SK-N-SH (cell line): ENCODE measurements around the gene AFMID. TPM values are rescaled to one million over a fixed set of nuclear protein-coding genes. Genes with fewer than 3 reads are reported as not detected.

Source experiments
- CTCF ChIA-PET: fragments of 300-600, 350-600 bp; formaldehyde crosslinking; extraction: SDS; loops from one replicate; lab custom pipeline; 2021; lab: Yijun Ruan, JAX
- POLR2A ChIA-PET: fragments of 350-600 bp; sonication (Branson Sonifier 250); formaldehyde crosslinking; extraction: SDS; loops from one replicate; lab custom pipeline; 2020; ENCODE audit warnings: antibody characterized with exemption, inconsistent platforms; lab: Yijun Ruan, JAX
- DNase-seq: peaks from one replicate; pipeline ENCODE4 v3.0.0; 2012
- H2AFZ ChIP-seq: fragments of 200-600 bp; sonication (generic); 2 replicates; pipeline ENCODE4 v1.8.1; 2016; ENCODE audit warnings: antibody characterized with exemption, mild to moderate bottlenecking, low read depth
- H3F3A ChIP-seq: fragments of 200-600 bp; sonication (generic); replicated peaks from 2 replicates; pipeline ENCODE3; 2016; ENCODE audit warnings: antibody characterized with exemption, mild to moderate bottlenecking; ENCODE audit not compliant: insufficient read depth
- H3K27ac ChIP-seq, 2 experiments: fragments of 200-500 bp in 1 of 2; fragments of 200-600 bp in 1 of 2; sonication (Bioruptor generic) in 1 of 2; sonication (generic), shearing (Covaris generic) in 1 of 2; 2 replicates each; pipeline versions ENCODE4 v1.5.1 to v1.6.1; 2014 to 2016; ENCODE audit warnings: low read depth in 2 of 2, inconsistent platforms in 1 of 2, low read length in 1 of 2, mild to moderate bottlenecking in 1 of 2, mixed read lengths in 1 of 2
- H3K27me3 ChIP-seq: fragments of 200-600 bp; sonication (generic), shearing (Covaris generic); 2 replicates; pipeline ENCODE4 v1.6.1; 2016; ENCODE audit warnings: mixed run types; ENCODE audit not compliant: insufficient read depth
- H3K36me3 ChIP-seq, 2 experiments: fragments of 200-500 bp in 1 of 2; fragments of 200-600 bp in 1 of 2; sonication (Bioruptor generic) in 1 of 2; sonication (generic) in 1 of 2; replicated peaks in 1 of 2; 2 replicates each; pipeline versions ENCODE3 to v1.5.1; 2014 to 2016; ENCODE audit warnings: low read length in 1 of 2, mild to moderate bottlenecking in 1 of 2; ENCODE audit not compliant: insufficient read depth in 2 of 2, control insufficient read depth in 1 of 2
- H3K4me1 ChIP-seq, 2 experiments: fragments of 200-500 bp in 1 of 2; fragments of 200-600 bp in 1 of 2; sonication (Bioruptor generic) in 1 of 2; sonication (generic), shearing (Covaris generic) in 1 of 2; 2 replicates each; pipeline versions ENCODE4 v1.5.1 to v1.6.1; 2014 to 2016; ENCODE audit warnings: low read depth in 1 of 2, low read length in 1 of 2, mixed run types in 1 of 2; ENCODE audit not compliant: insufficient read depth in 2 of 2, control insufficient read depth in 1 of 2
- H3K4me2 ChIP-seq: fragments of 200-600 bp; sonication (generic), shearing (Covaris generic); 2 replicates; pipeline ENCODE4 v1.6.1; 2017; ENCODE audit warnings: mixed run types
- H3K4me3 ChIP-seq, 2 experiments: fragments of 200-500 bp in 1 of 2; fragments of 200-600 bp in 1 of 2; sonication (Bioruptor generic) in 1 of 2; sonication (generic), shearing (Covaris generic) in 1 of 2; 2 replicates each; pipeline versions ENCODE4 v1.5.1 to v1.8.1; 2014 to 2016; ENCODE audit warnings: low read depth in 2 of 2, inconsistent platforms in 1 of 2, low read length in 1 of 2, mild to moderate bottlenecking in 1 of 2, mixed read lengths in 1 of 2, moderate library complexity in 1 of 2
- H3K79me2 ChIP-seq: fragments of 200-600 bp; sonication (generic); 2 replicates; pipeline ENCODE4 v1.8.1; 2017; ENCODE audit warnings: mild to moderate bottlenecking; ENCODE audit not compliant: insufficient read depth
- H3K9ac ChIP-seq: fragments of 200-600 bp; sonication (generic); 2 replicates; pipeline ENCODE4 v1.6.1; 2017; ENCODE audit warnings: mixed run types
- H3K9me2 ChIP-seq: fragments of 200-600 bp; sonication (generic); 2 replicates; pipeline ENCODE4 v1.6.1; 2017; ENCODE audit warnings: mixed run types
- H3K9me3 ChIP-seq: fragments of 200-600 bp; sonication (generic); 2 replicates; pipeline ENCODE4 v1.6.1; 2017; ENCODE audit warnings: mixed run types, mild to moderate bottlenecking, moderate library complexity
- H4K20me1 ChIP-seq: fragments of 200-600 bp; sonication (generic); 2 replicates; pipeline ENCODE4 v1.6.1; 2017; ENCODE audit warnings: mild to moderate bottlenecking, mixed run types; ENCODE audit not compliant: insufficient read depth
- EZH2phosphoT487 ChIP-seq: fragments of 200-600 bp; sonication (generic); IDR thresholded peaks from 2 replicates; pipeline ENCODE4 v1.6.1; 2017; ENCODE audit warnings: low read depth, mixed run types, mild to moderate bottlenecking, antibody characterized with exemption, moderate library complexity, borderline replicate concordance
- FOSL2 ChIP-seq: IDR thresholded peaks from 2 replicates; pipeline ENCODE4 v1.4.0; 2012; ENCODE audit warnings: low read depth, mild to moderate bottlenecking, moderate library complexity, borderline replicate concordance
- FOXM1 ChIP-seq: IDR thresholded peaks from 2 replicates; pipeline ENCODE4 v1.4.0; 2012; ENCODE audit warnings: low read depth, mild to moderate bottlenecking
- GABPA ChIP-seq: IDR thresholded peaks from 2 replicates; pipeline ENCODE4 v1.4.0; 2012; ENCODE audit warnings: low read depth, mild to moderate bottlenecking
- MAX ChIP-seq: IDR thresholded peaks from 2 replicates; pipeline ENCODE4 v1.4.0; 2012; ENCODE audit warnings: low read depth
- MXI1 ChIP-seq: IDR thresholded peaks from 2 replicates; pipeline ENCODE4 v1.6.1; 2012; ENCODE audit warnings: mild to moderate bottlenecking, low read depth, low read length, improper control_type of control experiment
- NFIC ChIP-seq: IDR thresholded peaks from 2 replicates; pipeline ENCODE4 v1.4.0; 2012; ENCODE audit warnings: borderline replicate concordance
- NRF1 ChIP-seq: IDR thresholded peaks from 2 replicates; pipeline ENCODE4 v1.6.1; 2012; ENCODE audit warnings: low read depth, mild to moderate bottlenecking, low read length
- REST ChIP-seq: IDR thresholded peaks from 2 replicates; pipeline ENCODE4 v1.6.1; 2012; ENCODE audit warnings: mild to moderate bottlenecking, low read depth, low read length, moderate library complexity
- TAF1 ChIP-seq: IDR thresholded peaks from 2 replicates; pipeline ENCODE4 v1.6.1; 2012; ENCODE audit warnings: low read depth, mild to moderate bottlenecking, low read length, moderate library complexity, borderline replicate concordance
- TEAD4 ChIP-seq: IDR thresholded peaks from 2 replicates; pipeline ENCODE4 v1.4.0; 2012; ENCODE audit warnings: mild to moderate bottlenecking, borderline replicate concordance; ENCODE audit not compliant: insufficient read depth
- YY1 ChIP-seq: IDR thresholded peaks from 2 replicates; pipeline ENCODE4 v1.4.0; 2012; ENCODE audit warnings: low read depth, mild to moderate bottlenecking
- ZBTB33 ChIP-seq: IDR thresholded peaks from 2 replicates; pipeline ENCODE4 v1.4.0; 2012; ENCODE audit warnings: low read depth, borderline replicate concordance
- WGBS: methylation state at CpG from one replicate; pipeline ENCODE4 v1.1.6; 2017; ENCODE audit warnings: low lambda C conversion rate; 5-methylcytosine and 5-hydroxymethylcytosine counted together
- polyA plus RNA-seq, 3 experiments: library from polyadenylated mRNA; depleted of rRNA; stranded (reverse); fragments of >200 nt; gene quantifications; 2 replicates each; pipeline ENCODE4 v1.2.3, GENCODE V29; 2012
- TF ChIP-seq, protein P1 (sequence below): fragments of 200-600 bp; sonication (generic); IDR thresholded peaks from 2 replicates; pipeline ENCODE4 v1.6.1; 2017; ENCODE audit warnings: antibody characterized with exemption, mild to moderate bottlenecking, moderate library complexity
- TF ChIP-seq, protein P2 (sequence below): fragments of 150-350 bp; IDR thresholded peaks from 2 replicates; pipeline ENCODE4 v1.6.1; 2016; ENCODE audit warnings: mild to moderate bottlenecking, low read depth, low read length
- TF ChIP-seq, protein P3 (sequence below): IDR thresholded peaks from 2 replicates; pipeline ENCODE4 v1.4.0; 2012; ENCODE audit warnings: low read depth, borderline replicate concordance

Gene AFMID
- polyA plus RNA-seq, 1 of the 3 experiments (the other 2 are of a cell fraction) = 44.4 TPM

DNA sequence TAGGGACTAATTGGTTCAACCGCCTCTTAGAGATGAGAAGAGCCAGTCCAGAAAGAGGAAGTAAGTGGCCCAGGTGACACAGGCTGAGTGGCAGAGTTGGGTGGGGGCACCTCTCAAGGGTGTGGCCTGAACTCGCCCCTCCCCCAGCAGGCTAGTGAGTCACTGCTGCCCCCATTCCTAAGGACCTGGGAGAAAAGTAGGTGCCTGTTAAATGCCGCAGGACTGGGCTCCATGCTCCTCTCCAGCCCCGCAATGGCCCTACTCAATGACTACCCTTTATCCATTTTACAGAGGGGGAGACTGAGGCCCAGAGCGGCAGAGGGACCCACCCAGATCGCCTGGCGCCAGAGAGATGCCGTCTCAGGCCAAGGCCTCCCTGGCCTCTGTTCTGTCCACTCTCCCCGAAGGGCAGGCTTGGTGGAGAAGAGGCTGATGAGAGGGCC lies 52.3 kb downstream of the AFMID start:
- H3K9me2 ChIP-seq = no peaks in the 10 kb centered on the region
- no peaks in the 10 kb centered on the region for H3K79me2 ChIP-seq
- no peak overlapping the region for H3K27ac ChIP-seq
- POLR2A ChIA-PET = no interaction called here
- no peak overlapping the region for H2AFZ ChIP-seq
- 64% methylated on average over 8 of the region's 9 CpGs for WGBS
- no peaks in the 10 kb centered on the region for H3K9me3 ChIP-seq
- H3F3A ChIP-seq = no peaks in the 10 kb centered on the region
- no peak for TF ChIP-seq MXI1
- no peak for TF ChIP-seq REST
- no peak for TF ChIP-seq ZBTB33
- TF ChIP-seq TAF1 = no peak
- TF ChIP-seq, protein P1, sequence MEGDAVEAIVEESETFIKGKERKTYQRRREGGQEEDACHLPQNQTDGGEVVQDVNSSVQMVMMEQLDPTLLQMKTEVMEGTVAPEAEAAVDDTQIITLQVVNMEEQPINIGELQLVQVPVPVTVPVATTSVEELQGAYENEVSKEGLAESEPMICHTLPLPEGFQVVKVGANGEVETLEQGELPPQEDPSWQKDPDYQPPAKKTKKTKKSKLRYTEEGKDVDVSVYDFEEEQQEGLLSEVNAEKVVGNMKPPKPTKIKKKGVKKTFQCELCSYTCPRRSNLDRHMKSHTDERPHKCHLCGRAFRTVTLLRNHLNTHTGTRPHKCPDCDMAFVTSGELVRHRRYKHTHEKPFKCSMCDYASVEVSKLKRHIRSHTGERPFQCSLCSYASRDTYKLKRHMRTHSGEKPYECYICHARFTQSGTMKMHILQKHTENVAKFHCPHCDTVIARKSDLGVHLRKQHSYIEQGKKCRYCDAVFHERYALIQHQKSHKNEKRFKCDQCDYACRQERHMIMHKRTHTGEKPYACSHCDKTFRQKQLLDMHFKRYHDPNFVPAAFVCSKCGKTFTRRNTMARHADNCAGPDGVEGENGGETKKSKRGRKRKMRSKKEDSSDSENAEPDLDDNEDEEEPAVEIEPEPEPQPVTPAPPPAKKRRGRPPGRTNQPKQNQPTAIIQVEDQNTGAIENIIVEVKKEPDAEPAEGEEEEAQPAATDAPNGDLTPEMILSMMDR = no peak
- TF ChIP-seq GABPA = no peak
- TF ChIP-seq NFIC = no peak
- TF ChIP-seq FOSL2 = no peak
- TF ChIP-seq, protein P2, sequence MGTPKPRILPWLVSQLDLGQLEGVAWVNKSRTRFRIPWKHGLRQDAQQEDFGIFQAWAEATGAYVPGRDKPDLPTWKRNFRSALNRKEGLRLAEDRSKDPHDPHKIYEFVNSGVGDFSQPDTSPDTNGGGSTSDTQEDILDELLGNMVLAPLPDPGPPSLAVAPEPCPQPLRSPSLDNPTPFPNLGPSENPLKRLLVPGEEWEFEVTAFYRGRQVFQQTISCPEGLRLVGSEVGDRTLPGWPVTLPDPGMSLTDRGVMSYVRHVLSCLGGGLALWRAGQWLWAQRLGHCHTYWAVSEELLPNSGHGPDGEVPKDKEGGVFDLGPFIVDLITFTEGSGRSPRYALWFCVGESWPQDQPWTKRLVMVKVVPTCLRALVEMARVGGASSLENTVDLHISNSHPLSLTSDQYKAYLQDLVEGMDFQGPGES = no peak
- TF ChIP-seq FOXM1 = no peak
- TF ChIP-seq TEAD4 = no peak
- TF ChIP-seq YY1 = no peak
- no peak for TF ChIP-seq NRF1
- TF ChIP-seq, protein P3, sequence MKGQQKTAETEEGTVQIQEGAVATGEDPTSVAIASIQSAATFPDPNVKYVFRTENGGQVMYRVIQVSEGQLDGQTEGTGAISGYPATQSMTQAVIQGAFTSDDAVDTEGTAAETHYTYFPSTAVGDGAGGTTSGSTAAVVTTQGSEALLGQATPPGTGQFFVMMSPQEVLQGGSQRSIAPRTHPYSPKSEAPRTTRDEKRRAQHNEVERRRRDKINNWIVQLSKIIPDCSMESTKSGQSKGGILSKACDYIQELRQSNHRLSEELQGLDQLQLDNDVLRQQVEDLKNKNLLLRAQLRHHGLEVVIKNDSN = no peak
- TF ChIP-seq EZH2phosphoT487 = no peak
- TF ChIP-seq MAX = no peak
- H3K27me3 ChIP-seq = no peaks in the 10 kb centered on the region
- peaks cover 0 to 28% of the 10 kb centered on the region in 2 experiments; a peak in 1 of 4 replicates for H3K4me1 ChIP-seq
- H3K36me3 ChIP-seq = no peaks in the 10 kb centered on the region
- H3K4me2 ChIP-seq = no peak overlapping the region
- H3K4me3 ChIP-seq = no peak overlapping the region
- DNase-seq = no peak
- H4K20me1 ChIP-seq = no peaks in the 10 kb centered on the region
- no peak overlapping the region for H3K9ac ChIP-seq
- CTCF ChIA-PET = interaction anchor here (1.2 to 6.4 kb wide), 5 partner anchors 8 to 63 kb away, joined by 3 to 95 read pairs (median 6); no protein-coding TSS in a partner anchor
